Activated naive CD8-positive, alpha-beta T cell treated with anti-CD3 and anti-CD28 coated beads, Interleukin-2, amount 10 ng/mL, durations not matched to agents 7 days and 5 days (primary cell): ENCODE measurements around the gene CD247. TPM values are rescaled to one million over a fixed set of nuclear protein-coding genes. Genes with fewer than 3 reads are reported as not detected.
"Not testable (repeated sequence)": the region's sequence is repeated elsewhere in the genome, so short reads cannot be mapped to it uniquely, and the experiment has no call there.

Experiments used
- ATAC-seq: fragments of 150-1000 bp; cut with Tn5 transposase; one replicate; pipeline ENCODE4 v1.10.0; 2021; ENCODE audit warnings: low read depth, moderate library complexity
- POLR2A ChIA-PET: fragments of 350-600 bp; sonication (Branson Sonifier 250); formaldehyde crosslinking; loops from one replicate; lab custom pipeline; 2021; ENCODE audit warnings: antibody characterized with exemption; lab: Charles Lee
- DNase-seq: peaks from one replicate; pipeline ENCODE4 v3.0.0; 2021
- H3K27ac Mint-ChIP-seq: one replicate; pipeline ENCODE4 v1.8.0; 2022; ENCODE audit warnings: mild to moderate bottlenecking, mixed read lengths
- H3K27me3 Mint-ChIP-seq: one replicate; pipeline ENCODE4 v1.8.0; 2022; ENCODE audit warnings: mild to moderate bottlenecking, moderate library complexity, mixed read lengths
- H3K36me3 Mint-ChIP-seq: one replicate; pipeline ENCODE4 v1.8.0; 2021; ENCODE audit warnings: mild to moderate bottlenecking, mixed read lengths
- H3K4me1 Mint-ChIP-seq: one replicate; pipeline ENCODE4 v1.8.0; 2021; ENCODE audit warnings: mixed read lengths
- H3K4me3 Mint-ChIP-seq: one replicate; pipeline ENCODE4 v1.8.0; 2022; ENCODE audit warnings: mild to moderate bottlenecking, moderate library complexity, mixed read lengths
- H3K9me3 Mint-ChIP-seq: one replicate; pipeline ENCODE4 v1.8.0; 2021; ENCODE audit warnings: mixed read lengths
- total RNA-seq, 2 experiments: library from RNA; stranded (reverse); gene quantifications; one replicate each; pipeline ENCODE4 v1.2.3, GENCODE V29; 2021

Gene CD247
- 100 to 1,000 TPM; 252 to 276 TPM for total RNA-seq

- Mint-ChIP-seq H3K9me3 (no peaks in the 10 kb centered on the region), H3K27ac (peak within 1 kb of the TSS; percentile 98), H3K4me3 (peak within 1 kb of the TSS; percentile 96), H3K36me3 (peaks cover 26% of the 10 kb centered on the region), H3K4me1 (peaks cover 25% of the 10 kb centered on the region), H3K27me3 (no peaks in the 10 kb centered on the region)
- POLR2A ChIA-PET = interaction anchor here (0.6 to 6.1 kb wide), 20 partner anchors 10 to 298 kb away, joined by 3 to 66 read pairs (median 11); partner anchors contain the start of genes CREG1 and POU2F1
- peak; percentile 62 for ATAC-seq
- peak; percentile 72 for DNase-seq
Observed at GRCh38 chr1:167518331-167518700, at the start of gene CD247. Gene CD247 (minus strand): TSS chr1:167518529. CDS start chr1:167518465, 64 bp downstream.

- POLR2A ChIA-PET = no interaction called here
- Mint-ChIP-seq H3K27me3 (peaks cover 12% of the 10 kb centered on the region), H3K27ac (no peak overlapping the region), H3K36me3 (no peaks in the 10 kb centered on the region), H3K9me3 (peaks cover 3% of the 10 kb centered on the region), H3K4me3 (no peak overlapping the region), H3K4me1 (peaks cover 4% of the 10 kb centered on the region)
- ATAC-seq (no peak), DNase-seq (no peak)
Observed at GRCh38 chr1:167567663-167568062, 49.3 kb upstream of the CD247 start.

GRCh38 chr1:167566766-167567165 is 48.4 kb upstream of the CD247 start:
- ATAC-seq = no peak

GRCh38 chr1:167565922-167566321 is 47.6 kb upstream of the CD247 start:
- ATAC-seq = no peak
- no peak overlapping the region for H3K4me3 Mint-ChIP-seq
- H3K9me3 Mint-ChIP-seq = peaks cover 3% of the 10 kb centered on the region
- POLR2A ChIA-PET = no interaction called here
- peaks cover 9% of the 10 kb centered on the region for H3K27me3 Mint-ChIP-seq
- no peak for DNase-seq
- peaks cover 4% of the 10 kb centered on the region for H3K4me1 Mint-ChIP-seq
- H3K27ac Mint-ChIP-seq = no peak overlapping the region
- H3K36me3 Mint-ChIP-seq = no peaks in the 10 kb centered on the region

More at GRCh38 chr1:167566766-167567165, 48.4 kb upstream of the CD247 start:
- peaks cover 4% of the 10 kb centered on the region for H3K4me1 Mint-ChIP-seq
- H3K9me3 Mint-ChIP-seq = peaks cover 3% of the 10 kb centered on the region
- H3K36me3 Mint-ChIP-seq = no peaks in the 10 kb centered on the region
- no peak for DNase-seq
- POLR2A ChIA-PET = no interaction called here
- H3K27me3 Mint-ChIP-seq = peaks cover 9% of the 10 kb centered on the region
- no peak overlapping the region for H3K27ac Mint-ChIP-seq
- no peak overlapping the region for H3K4me3 Mint-ChIP-seq

GRCh38 chr1:167564612-167565270 is 46.4 kb upstream of the CD247 start:
- Mint-ChIP-seq H3K4me3 (no peak overlapping the region), H3K27me3 (peaks cover 5% of the 10 kb centered on the region), H3K36me3 (no peaks in the 10 kb centered on the region), H3K9me3 (no peaks in the 10 kb centered on the region), H3K4me1 (peaks cover 4% of the 10 kb centered on the region), H3K27ac (no peak overlapping the region)
- DNase-seq = no peak
- no peak for ATAC-seq
- POLR2A ChIA-PET = no interaction called here

GRCh38 chr1:167563579-167564246 is 45.4 kb upstream of the CD247 start:
- no peak overlapping the region for H3K27ac Mint-ChIP-seq
- no peaks in the 10 kb centered on the region for H3K36me3 Mint-ChIP-seq
- H3K9me3 Mint-ChIP-seq = no peaks in the 10 kb centered on the region
- POLR2A ChIA-PET = no interaction called here
- peaks cover under 1% of the 10 kb centered on the region for H3K27me3 Mint-ChIP-seq
- no peak for ATAC-seq
- H3K4me1 Mint-ChIP-seq = peaks cover 4% of the 10 kb centered on the region
- no peak overlapping the region for H3K4me3 Mint-ChIP-seq
- no peak for DNase-seq

- Mint-ChIP-seq H3K4me1 (peaks cover 4% of the 10 kb centered on the region), H3K36me3 (no peaks in the 10 kb centered on the region), H3K27me3 (peaks cover 3% of the 10 kb centered on the region), H3K27ac (no peak overlapping the region), H3K4me3 (no peak overlapping the region), H3K9me3 (no peaks in the 10 kb centered on the region)
- no peak for ATAC-seq
- DNase-seq = no peak
- POLR2A ChIA-PET = no interaction called here
Observed at GRCh38 chr1:167562702-167563101, 44.4 kb upstream of the CD247 start.

GRCh38 chr1:167561753-167562152 is 43.4 kb upstream of the CD247 start:
- no peak for DNase-seq
- peaks cover 2% of the 10 kb centered on the region for H3K4me1 Mint-ChIP-seq
- no peaks in the 10 kb centered on the region for H3K9me3 Mint-ChIP-seq
- ATAC-seq = no peak
- no peaks in the 10 kb centered on the region for H3K36me3 Mint-ChIP-seq
- no peak overlapping the region for H3K4me3 Mint-ChIP-seq
- H3K27me3 Mint-ChIP-seq = peaks cover 5% of the 10 kb centered on the region
- POLR2A ChIA-PET = no interaction called here
- H3K27ac Mint-ChIP-seq = no peak overlapping the region

- Mint-ChIP-seq H3K36me3 (no peaks in the 10 kb centered on the region), H3K27ac (no peak overlapping the region), H3K27me3 (peaks cover 11% of the 10 kb centered on the region), H3K4me1 (peaks cover 24% of the 10 kb centered on the region), H3K9me3 (no peaks in the 10 kb centered on the region), H3K4me3 (no peak overlapping the region)
- ATAC-seq (no peak), DNase-seq (peak; percentile 68)
- POLR2A ChIA-PET = interaction anchor here (0.5 to 1.1 kb wide), 3 partner anchors 50 to 336 kb away, joined by 3 to 6 read pairs (median 4); no protein-coding TSS in a partner anchor
Observed at GRCh38 chr1:167555971-167556714, 37.8 kb upstream of the CD247 start.

- peaks cover 11% of the 10 kb centered on the region for H3K27me3 Mint-ChIP-seq
- POLR2A ChIA-PET, H3K36me3 Mint-ChIP-seq, H3K27ac Mint-ChIP-seq, H3K4me3 Mint-ChIP-seq, DNase-seq, ATAC-seq, H3K9me3 Mint-ChIP-seq: not testable (repeated sequence)
- H3K4me1 Mint-ChIP-seq = peaks cover 27% of the 10 kb centered on the region
Observed at GRCh38 chr1:167555072-167555471, 36.7 kb upstream of the CD247 start.

- POLR2A ChIA-PET = interaction anchor here (0.6 to 1.2 kb wide), 7 partner anchors 38 to 334 kb away, joined by 3 to 6 read pairs (median 3); partner anchors contain the start of gene POU2F1
Observed at GRCh38 chr1:167554028-167554779, 35.9 kb upstream of the CD247 start.

GRCh38 chr1:167553136-167554027 is 35.1 kb upstream of the CD247 start, which contains the start of gene CREG1:
Gene CREG1 (minus strand): TSS chr1:167553762.
- Mint-ChIP-seq H3K9me3 (no peaks in the 10 kb centered on the region), H3K27ac (peak within 1 kb of the TSS; percentile 69), H3K4me3 (peak within 1 kb of the TSS; percentile 91), H3K27me3 (peaks cover 11% of the 10 kb centered on the region), H3K4me1 (peaks cover 27% of the 10 kb centered on the region), H3K36me3 (peaks cover 3% of the 10 kb centered on the region)
- ATAC-seq (peak; percentile 99), DNase-seq (peak; percentile 94)
- POLR2A ChIA-PET = interaction anchor here (0.6 to 1.2 kb wide), 10 partner anchors 13 to 333 kb away, joined by 3 to 6 read pairs (median 3); partner anchors contain the start of genes CD247 and POU2F1

More at GRCh38 chr1:167554028-167554779, 35.9 kb upstream of the CD247 start:
- H3K36me3 Mint-ChIP-seq = peaks cover 3% of the 10 kb centered on the region
- H3K27ac Mint-ChIP-seq = no peak overlapping the region
- H3K4me3 Mint-ChIP-seq = peak overlapping the region; percentile 91
- DNase-seq (no peak), ATAC-seq (peak; percentile 21)
- H3K4me1 Mint-ChIP-seq = peaks cover 27% of the 10 kb centered on the region
- H3K27me3 Mint-ChIP-seq = peaks cover 11% of the 10 kb centered on the region
- H3K9me3 Mint-ChIP-seq = no peaks in the 10 kb centered on the region
